Fibroblast of villous mesenchyme (primary cell): Measurements from ENCODE around the gene UBN1. TPM values are rescaled to one million over a fixed set of nuclear protein-coding genes. Genes with fewer than 3 reads are reported as not detected.
A peak's percentile ranks its signal among the peaks of the same experiment; 100 is the strongest.

ENCODE experiments used
- DNase-seq: peaks from one replicate; pipeline ENCODE4 v3.0.0-alpha.2; 2010; ENCODE audit warnings: low read depth
- H3K4me3 ChIP-seq: 2 replicates; pipeline ENCODE4 v1.5.1; 2011; ENCODE audit warnings: low read depth, mild to moderate bottlenecking, low read length
- total RNA-seq: library from RNA; depleted of rRNA; stranded (reverse); fragments of >200 nt; gene quantifications from 2 replicates; pipeline ENCODE4 v1.2.3, GENCODE V29; 2012
- TF ChIP-seq, protein P1 (sequence below): IDR thresholded peaks from 2 replicates; pipeline ENCODE4 v1.5.1; 2012; ENCODE audit warnings: low read depth, mild to moderate bottlenecking, low read length; ENCODE audit not compliant: insufficient read depth

The UBN1 gene, protein sequence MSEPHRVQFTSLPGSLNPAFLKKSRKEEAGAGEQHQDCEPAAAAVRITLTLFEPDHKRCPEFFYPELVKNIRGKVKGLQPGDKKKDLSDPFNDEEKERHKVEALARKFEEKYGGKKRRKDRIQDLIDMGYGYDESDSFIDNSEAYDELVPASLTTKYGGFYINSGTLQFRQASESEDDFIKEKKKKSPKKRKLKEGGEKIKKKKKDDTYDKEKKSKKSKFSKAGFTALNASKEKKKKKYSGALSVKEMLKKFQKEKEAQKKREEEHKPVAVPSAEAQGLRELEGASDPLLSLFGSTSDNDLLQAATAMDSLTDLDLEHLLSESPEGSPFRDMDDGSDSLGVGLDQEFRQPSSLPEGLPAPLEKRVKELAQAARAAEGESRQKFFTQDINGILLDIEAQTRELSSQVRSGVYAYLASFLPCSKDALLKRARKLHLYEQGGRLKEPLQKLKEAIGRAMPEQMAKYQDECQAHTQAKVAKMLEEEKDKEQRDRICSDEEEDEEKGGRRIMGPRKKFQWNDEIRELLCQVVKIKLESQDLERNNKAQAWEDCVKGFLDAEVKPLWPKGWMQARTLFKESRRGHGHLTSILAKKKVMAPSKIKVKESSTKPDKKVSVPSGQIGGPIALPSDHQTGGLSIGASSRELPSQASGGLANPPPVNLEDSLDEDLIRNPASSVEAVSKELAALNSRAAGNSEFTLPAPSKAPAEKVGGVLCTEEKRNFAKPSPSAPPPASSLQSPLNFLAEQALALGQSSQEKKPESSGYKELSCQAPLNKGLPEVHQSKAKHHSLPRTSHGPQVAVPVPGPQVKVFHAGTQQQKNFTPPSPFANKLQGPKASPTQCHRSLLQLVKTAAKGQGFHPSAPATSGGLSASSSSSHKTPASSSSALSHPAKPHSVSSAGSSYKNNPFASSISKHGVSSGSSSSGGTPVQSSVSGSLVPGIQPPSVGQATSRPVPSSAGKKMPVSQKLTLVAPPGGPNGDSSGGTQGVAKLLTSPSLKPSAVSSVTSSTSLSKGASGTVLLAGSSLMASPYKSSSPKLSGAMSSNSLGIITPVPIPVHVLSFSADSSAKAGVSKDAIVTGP (N-terminal part only)
- 28.1 and 32.2 TPM in 2 replicates for total RNA-seq

DNA sequence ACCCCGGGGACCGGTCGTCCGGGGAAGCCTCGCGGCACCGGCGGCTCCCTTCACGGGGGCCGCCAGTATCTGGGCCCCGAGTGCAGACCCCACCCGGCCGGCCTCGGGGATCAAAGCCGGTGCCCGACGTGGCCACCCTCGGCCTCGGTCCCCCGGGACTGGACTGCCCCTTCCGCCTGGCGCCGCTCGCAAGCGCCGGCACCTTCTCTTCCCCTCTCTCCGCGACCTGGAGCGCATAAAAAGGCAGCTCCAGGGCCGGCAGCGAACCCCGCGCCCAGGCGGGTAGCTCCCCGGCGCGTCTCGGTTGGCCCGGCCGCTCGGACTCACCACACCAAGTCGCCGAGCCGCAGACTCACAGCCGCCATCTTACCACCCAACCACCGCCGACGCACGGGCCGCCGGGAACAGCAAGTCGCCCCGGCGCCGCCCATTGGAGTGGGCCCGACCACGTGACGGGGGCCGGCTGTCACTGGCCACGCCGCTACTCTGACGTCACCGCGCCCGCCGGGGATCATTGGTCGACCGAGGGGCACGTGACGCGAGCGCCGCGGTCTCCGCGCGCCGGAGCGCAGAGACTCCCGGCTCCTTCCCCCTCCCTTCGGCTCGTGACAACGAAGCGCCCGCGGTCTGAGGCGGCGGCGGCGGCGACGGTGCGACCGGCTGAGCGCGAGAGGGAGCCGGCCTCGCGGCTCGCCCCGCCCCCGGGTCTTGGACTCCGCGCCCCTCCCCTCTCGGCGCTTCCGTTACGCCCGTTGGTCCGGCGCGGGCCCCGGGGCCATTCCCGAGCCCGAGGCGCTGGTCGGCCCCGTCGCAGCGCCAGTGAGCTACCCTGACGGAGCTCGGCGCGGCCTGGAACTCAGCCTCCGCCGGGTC, at the start of gene UBN1, which contains the start of gene GLYR1:
TSS of gene UBN1 (plus strand) at position 581 of the 873 bp plus-strand sequence. CDS start 5,437 bp downstream, outside the sequence.
TSS of gene GLYR1 (minus strand) at position 388 of the 873 bp plus-strand sequence. CDS start at position 365, 23 bp downstream.
- peak; percentile 97 for DNase-seq
- H3K4me3 ChIP-seq: peak within 1 kb of the TSS; percentile 90
- TF ChIP-seq, protein P1, sequence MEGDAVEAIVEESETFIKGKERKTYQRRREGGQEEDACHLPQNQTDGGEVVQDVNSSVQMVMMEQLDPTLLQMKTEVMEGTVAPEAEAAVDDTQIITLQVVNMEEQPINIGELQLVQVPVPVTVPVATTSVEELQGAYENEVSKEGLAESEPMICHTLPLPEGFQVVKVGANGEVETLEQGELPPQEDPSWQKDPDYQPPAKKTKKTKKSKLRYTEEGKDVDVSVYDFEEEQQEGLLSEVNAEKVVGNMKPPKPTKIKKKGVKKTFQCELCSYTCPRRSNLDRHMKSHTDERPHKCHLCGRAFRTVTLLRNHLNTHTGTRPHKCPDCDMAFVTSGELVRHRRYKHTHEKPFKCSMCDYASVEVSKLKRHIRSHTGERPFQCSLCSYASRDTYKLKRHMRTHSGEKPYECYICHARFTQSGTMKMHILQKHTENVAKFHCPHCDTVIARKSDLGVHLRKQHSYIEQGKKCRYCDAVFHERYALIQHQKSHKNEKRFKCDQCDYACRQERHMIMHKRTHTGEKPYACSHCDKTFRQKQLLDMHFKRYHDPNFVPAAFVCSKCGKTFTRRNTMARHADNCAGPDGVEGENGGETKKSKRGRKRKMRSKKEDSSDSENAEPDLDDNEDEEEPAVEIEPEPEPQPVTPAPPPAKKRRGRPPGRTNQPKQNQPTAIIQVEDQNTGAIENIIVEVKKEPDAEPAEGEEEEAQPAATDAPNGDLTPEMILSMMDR: no peak

DNA sequence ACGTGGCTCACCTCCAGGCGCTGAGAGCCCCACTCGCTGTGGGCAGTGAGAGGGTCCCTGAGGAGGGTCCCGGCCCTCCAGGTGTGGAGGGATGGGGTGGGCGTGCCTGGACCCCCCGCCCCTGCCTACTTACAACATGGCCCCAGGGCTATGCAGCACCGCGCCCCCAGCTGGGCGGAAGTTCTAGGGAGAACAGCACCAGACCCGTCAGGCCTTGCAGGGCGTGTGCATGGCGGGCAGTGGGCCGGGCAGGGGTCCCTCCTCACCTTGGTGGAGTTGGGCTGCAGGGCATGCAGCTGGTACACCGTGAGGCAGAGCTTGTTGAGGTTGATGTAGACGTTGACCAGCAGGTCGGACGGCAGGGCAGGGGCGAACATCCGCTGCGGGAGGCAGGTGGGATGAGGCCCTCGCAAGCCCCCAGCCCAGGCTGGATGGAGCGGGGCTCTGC, 49.5 kb upstream of the UBN1 start:
- TF ChIP-seq, protein P1: no peak
- H3K4me3 ChIP-seq: no peak overlapping the region
- no peak for DNase-seq

DNA sequence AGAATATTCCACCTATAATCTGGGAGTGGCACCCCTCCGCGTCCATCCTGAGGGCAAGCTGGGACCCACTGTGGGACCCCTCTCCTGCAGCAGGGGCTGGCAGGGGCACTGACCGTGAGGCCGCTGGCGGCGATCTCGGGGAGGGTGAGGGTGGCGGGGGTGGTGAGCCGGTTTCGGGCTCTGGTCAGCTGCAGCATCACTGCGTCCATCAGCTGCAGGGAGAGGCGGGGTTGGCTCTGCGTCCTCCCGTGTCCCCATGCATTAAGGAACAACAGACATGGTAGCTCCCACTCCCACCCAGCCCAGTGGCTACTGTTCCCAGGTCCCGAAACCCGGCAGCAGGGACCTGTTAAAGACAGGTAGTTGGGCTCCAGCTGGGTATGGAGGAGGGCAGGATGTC, 48.8 kb upstream of the UBN1 start:
- no peak for DNase-seq
- no peak overlapping the region for H3K4me3 ChIP-seq
- TF ChIP-seq, protein P1: no peak

DNA sequence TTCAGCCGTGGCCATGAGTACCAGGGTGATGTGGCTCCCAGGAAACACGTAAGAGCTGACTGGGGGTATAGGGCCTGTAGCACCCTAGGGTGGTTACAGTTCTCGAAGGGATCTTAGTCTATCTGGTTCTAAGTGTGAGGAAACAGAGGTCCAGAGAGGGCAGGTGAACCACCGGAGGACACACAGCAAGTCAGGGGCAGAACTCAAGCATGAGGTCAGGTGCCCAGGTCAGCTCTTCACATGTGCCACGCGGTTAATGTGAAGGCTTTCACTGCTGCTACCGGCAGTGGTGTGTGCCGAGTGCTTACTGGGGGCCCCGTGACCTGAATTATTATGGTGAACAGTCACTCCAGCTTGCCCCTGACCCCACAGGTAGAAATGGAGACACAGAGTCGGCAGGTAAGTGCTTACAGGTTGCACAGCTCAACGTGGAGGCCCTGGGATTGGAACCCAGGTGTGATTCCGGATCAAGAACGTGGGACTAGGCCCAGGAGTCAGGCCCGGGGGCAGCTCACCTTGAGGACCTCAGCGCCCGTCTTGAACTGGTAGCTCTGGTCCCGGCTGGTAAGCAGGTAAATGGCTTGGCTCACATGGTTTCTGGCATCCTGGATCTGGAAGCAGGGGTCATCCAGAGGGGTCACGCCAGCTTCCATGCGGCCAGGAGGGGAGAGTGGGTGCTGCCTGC, 48.0 kb upstream of the UBN1 start:
- DNase-seq: no peak
- H3K4me3 ChIP-seq: no peak overlapping the region
- TF ChIP-seq, protein P1: no peak

DNA sequence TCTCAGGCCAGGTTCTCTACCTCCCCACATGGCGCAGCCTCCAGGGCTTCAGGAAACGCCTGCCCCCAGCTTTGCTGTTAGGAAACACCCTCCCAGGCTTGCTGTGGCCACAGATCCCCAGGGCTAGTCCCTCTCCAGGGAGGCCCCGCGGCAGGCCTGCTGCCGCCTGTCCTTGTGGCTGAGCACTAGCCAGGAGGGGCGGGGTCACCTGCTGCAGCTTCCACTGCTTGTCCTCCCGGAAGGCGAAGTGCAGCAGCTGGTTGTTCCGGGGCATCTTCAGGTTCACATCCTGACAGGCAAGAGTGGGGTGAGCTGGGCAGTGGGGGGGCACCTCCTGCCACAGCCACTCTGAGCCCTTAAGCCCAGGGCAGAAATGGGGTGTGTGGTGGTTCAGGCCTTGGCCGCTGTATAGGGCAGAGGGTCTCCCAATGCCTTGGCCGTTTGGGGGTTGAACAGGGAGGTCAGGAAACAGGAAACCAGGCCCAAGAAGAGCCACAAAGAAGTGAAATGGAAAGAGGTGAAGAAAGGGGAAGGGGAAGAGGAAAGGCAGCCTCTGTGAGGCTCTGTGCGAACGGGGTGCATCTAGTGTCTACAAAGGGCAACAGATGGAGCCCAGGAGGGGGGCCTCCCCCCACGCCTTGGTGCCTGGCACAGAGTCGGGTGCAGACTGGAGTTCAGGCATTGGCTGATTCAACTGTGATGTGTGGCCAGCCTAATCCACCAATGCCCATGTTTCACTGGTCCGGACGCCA, 46.8 kb upstream of the UBN1 start:
- DNase-seq: no peak
- TF ChIP-seq, protein P1: no peak
- no peak overlapping the region for H3K4me3 ChIP-seq
